T-helper 2 cell treated with Interferon-gamma antibody and Interleukin-4, amounts not matched to agents 5 μg/mL and 100 μg/mL, for 36 hours (primary cell): Measurements from ENCODE around the gene OBSCN.

ENCODE experiments used
- DNase-seq: peaks from one replicate; pipeline ENCODE4 v3.0.0; 2021; ENCODE audit warnings: low spot score
- H3K27ac Mint-ChIP-seq: one replicate; pipeline ENCODE4 v1.8.0; 2021; ENCODE audit warnings: mild to moderate bottlenecking, mixed read lengths
- H3K27me3 Mint-ChIP-seq: one replicate; pipeline ENCODE4 v1.8.0; 2021; ENCODE audit warnings: low read depth, mixed read lengths
- H3K36me3 Mint-ChIP-seq: one replicate; pipeline ENCODE4 v1.8.0; 2021; ENCODE audit warnings: low read depth, mixed read lengths
- H3K4me1 Mint-ChIP-seq: one replicate; pipeline ENCODE4 v1.8.0; 2021; ENCODE audit warnings: low read depth, mixed read lengths
- H3K4me3 Mint-ChIP-seq: one replicate; pipeline ENCODE4 v1.8.0; 2022; ENCODE audit warnings: mild to moderate bottlenecking, moderate library complexity, mixed read lengths
- H3K9me3 Mint-ChIP-seq: one replicate; pipeline ENCODE4 v1.8.0; 2021; ENCODE audit warnings: mixed read lengths

OBSCN gene

DNA sequence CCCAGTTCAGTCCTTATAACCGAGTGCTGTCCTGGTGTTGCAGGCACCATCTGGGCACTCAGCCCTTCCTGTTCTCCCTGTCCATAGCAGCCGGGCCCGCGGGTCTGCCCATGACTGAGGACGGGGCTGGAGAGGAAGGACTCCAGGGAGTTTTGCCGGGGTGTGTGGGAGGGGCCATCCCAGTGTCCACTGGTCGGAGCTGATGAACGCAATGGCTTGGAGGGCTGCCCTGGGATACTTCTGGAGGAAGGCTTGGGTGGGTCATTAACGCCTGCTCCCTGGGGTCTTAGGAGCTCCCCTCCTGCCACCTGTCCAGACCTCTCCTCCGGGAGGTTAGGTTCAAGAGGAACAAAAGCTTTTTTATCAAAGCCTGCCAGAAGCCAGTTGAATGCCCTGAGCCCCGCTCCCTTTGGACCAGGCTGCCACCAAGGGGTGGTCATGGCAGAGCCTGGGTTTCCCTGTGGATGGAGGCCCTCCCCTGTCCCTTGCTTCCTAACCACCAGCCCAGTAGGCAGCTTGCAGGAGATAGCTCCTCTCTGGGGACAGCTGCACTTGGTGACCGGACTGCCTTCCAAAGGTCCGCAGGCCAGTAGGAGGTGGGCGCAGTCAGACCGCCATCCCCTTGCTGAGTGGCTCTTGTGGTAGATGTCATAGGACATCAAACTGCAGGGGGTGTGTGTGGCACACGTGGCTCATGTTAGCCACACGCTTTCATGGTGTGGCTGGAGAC, 137.5 kb downstream of the OBSCN start:
- Mint-ChIP-seq H3K27me3 (no peaks in the 10 kb centered on the region), H3K4me3 (no peak overlapping the region), H3K27ac (no peak overlapping the region), H3K9me3 (peaks cover 10% of the 10 kb centered on the region), H3K36me3 (peaks cover 2% of the 10 kb centered on the region), H3K4me1 (no peaks in the 10 kb centered on the region)
- no peak for DNase-seq

DNA sequence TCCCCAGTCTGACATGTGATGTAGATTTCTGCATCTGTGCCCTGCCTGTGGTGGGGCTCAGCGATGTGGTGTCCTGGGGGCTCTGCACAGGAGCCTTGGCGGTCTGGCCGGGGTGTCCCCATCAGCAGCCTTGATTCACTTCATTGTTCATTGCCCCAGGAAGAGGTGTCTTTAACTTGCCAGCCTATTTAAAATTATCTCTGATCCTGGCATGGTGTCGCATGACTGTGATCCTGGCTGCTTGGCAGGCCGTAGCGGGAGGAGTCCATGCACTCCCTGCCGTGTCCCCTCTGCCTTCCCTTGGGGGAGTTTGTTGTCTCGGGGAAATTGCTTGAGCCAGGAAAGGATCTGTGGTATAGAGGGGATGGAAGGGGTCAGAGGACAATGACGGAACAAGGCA, 138.9 kb downstream of the OBSCN start:
- Mint-ChIP-seq H3K27ac (no peak overlapping the region), H3K9me3 (peaks cover 10% of the 10 kb centered on the region), H3K4me1 (no peaks in the 10 kb centered on the region), H3K36me3 (peaks cover 2% of the 10 kb centered on the region), H3K4me3 (no peak overlapping the region), H3K27me3 (no peaks in the 10 kb centered on the region)
- DNase-seq = no peak

DNA sequence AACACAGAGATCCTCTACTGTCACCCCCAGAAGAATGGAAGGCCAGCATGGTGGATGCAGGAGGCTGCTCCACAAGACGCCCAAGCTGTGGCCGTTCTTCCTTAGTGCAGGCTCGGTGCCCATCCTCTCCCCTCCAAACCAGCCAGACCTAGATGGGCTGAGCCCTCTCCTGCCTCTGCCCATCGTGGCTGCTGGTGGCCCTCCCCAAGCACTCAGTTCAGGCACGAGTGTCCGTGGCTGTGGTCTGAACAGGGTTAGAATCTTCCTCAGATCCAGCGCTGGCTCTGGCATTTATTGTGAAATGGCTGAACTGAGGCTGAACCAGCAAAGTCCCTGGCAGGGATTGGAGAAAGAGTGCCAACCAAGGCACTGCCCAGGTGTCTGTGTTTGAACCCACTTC, 139.3 kb downstream of the OBSCN start:
- H3K9me3 Mint-ChIP-seq = peaks cover 10% of the 10 kb centered on the region
- no peak overlapping the region for H3K27ac Mint-ChIP-seq
- no peaks in the 10 kb centered on the region for H3K27me3 Mint-ChIP-seq
- no peaks in the 10 kb centered on the region for H3K4me1 Mint-ChIP-seq
- H3K4me3 Mint-ChIP-seq = no peak overlapping the region
- H3K36me3 Mint-ChIP-seq = peaks cover 2% of the 10 kb centered on the region
- no peak for DNase-seq

DNA sequence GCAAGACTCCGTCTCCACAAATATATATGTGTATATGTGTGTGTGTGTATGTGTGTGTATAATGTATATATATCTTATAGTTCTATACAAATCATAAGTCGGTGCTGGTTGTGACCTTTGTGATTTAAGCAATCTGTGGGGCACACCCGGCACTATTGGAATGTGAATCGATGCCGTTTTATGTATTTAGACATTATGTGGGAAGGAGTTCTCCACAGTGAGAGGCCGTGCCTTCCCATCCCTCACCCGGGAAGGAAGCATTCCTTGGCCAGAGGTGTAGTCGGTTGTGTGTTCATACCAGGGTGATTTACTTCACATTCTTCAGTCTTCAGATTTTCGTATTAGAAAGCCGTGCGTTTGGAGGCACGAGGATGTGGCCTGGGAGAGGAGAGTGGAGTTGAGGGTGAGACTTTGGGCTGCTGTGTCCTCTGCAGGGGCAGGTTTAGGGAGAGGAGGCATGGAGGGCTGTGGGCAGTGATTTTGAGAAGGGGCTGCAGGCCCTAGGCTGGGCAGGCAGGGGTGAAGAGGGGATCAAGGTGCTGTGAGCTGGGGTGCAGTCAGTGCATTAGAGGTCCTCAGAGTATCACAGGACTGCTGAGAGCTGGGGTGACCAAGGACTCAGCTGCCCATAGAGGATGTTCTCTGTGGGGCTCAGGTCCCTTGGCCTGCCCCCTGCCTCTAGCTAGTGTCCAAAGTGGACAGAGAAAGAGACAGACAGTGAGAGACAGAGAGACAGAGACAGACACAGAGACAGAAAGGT, 141.0 kb downstream of the OBSCN start:
- Mint-ChIP-seq H3K27me3 (no peaks in the 10 kb centered on the region), H3K9me3 (peaks cover 6% of the 10 kb centered on the region), H3K27ac (peak overlapping the region; percentile 3), H3K4me3 (no peak overlapping the region), H3K4me1 (no peaks in the 10 kb centered on the region), H3K36me3 (no peaks in the 10 kb centered on the region)
- no peak for DNase-seq

DNA sequence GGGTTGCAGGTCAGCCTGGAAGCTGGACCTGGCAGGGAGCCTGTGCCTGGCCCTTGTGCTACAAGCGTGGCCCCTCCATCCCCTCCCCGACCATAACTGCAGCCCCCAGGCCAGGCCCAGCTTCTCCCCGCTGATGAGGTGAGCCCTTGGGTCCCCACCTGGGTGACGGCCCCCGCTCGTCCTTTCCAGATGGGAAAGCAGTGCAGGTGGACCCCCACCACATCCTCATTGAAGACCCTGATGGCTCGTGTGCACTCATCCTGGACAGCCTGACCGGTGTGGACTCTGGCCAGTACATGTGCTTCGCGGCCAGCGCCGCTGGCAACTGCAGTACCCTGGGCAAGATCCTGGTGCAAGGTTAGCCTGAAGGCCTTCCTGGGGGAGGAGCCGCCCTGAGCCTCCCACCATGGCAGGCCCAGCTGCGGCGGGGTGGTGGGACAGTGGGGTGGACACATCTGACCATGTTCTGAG, 141.9 kb downstream of the OBSCN start:
- no peak for DNase-seq
- Mint-ChIP-seq H3K36me3 (no peaks in the 10 kb centered on the region), H3K27me3 (no peaks in the 10 kb centered on the region), H3K4me3 (no peak overlapping the region), H3K4me1 (no peaks in the 10 kb centered on the region), H3K9me3 (no peaks in the 10 kb centered on the region), H3K27ac (no peak overlapping the region)

DNA sequence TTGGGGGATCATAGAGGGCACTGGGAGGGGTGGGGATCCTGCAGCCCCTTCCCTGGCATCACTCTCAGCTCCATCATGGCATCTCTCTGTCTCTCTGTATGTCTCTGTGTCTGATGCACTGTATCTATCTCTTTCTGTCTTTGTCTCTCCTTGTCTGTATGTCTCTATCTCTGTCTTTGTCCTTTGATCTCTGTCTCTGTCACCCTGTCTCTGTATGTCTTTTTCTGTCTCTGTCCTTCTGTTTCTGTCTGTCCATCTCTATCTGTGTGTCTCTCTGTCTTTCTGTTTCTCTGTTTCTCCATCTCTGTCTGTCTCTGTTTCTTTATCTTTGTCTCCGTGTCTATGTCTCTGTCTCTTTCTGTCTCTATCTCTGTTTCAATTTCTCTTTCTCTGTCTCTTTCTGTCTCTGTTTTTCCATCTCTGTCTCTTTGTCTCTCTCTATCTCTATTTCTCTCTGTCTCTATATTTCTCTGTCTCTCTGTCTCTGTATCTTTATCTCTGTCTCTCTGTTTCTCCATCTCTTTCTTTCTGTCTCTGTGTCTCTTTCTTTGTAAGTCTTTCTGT, 142.4 kb downstream of the OBSCN start:
- Mint-ChIP-seq H3K4me3 (no peak overlapping the region), H3K4me1 (no peaks in the 10 kb centered on the region), H3K9me3 (no peaks in the 10 kb centered on the region), H3K27ac (no peak overlapping the region), H3K27me3 (no peaks in the 10 kb centered on the region), H3K36me3 (no peaks in the 10 kb centered on the region)
- DNase-seq = no peak

DNA sequence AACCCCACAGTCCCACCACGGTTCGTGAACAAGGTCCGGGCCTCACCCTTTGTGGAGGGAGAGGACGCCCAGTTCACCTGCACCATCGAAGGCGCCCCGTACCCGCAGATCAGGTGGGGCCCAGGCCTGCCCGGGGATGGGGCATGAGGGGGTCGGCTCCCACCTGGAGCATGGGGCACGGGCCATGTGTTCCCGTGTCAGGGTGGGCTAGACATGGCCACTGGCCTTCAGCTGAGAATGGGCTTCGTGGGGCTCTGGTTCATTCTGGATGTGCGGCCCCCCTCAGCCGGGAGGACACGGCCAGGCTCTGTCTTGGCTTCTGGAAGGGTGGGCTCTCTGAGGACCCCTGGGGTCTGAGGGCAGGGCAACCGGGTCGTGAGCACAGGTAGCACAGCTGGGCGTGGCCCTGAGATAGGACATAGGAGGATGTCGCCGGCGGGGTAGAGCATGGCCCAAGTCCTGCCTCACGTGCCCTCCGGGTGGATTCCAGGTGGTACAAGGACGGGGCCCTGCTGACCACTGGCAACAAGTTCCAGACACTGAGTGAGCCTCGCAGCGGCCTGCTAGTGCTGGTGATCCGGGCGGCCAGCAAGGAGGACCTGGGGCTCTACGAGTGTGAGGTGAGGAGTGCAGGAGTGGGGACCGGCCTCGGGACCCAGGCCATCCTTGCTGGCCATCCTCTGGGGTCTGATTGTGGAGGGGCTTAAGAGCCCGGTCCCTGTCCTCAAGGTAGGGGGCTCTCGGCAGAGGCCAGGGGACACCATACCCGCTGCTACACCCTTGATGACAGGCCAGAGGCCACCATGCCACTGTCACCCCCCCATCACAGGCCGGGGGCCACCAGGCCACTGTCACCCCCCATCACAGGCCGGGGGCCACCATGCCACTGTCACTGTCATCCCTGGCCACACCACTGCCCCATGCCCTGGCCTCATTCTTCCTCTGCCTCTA, 143.3 kb downstream of the OBSCN start:
- Mint-ChIP-seq H3K36me3 (no peaks in the 10 kb centered on the region), H3K27ac (no peak overlapping the region), H3K9me3 (no peaks in the 10 kb centered on the region), H3K27me3 (no peaks in the 10 kb centered on the region), H3K4me1 (no peaks in the 10 kb centered on the region), H3K4me3 (no peak overlapping the region)
- no peak for DNase-seq

DNA sequence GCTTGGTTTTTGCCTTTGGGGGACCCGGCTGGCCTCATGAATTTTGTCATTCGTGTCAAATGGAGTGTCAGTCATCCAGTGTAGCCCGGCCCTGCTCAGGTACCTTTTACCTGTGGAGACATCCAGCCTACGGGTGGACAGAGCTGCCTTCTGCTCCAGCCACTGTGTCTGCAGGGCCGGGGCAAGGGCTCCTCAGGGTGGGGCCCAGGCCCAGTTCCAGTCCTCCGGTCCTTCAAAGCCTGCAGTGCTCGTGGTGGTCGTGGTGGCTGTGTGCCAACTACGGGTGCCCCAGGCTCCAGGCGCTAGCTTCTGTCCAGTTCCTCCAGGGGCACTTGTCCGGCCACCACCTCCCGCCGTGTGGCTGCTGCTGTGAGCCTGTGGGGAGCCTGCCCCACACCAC, 144.0 kb downstream of the OBSCN start:
- no peak for DNase-seq
- H3K36me3 Mint-ChIP-seq = no peaks in the 10 kb centered on the region
- H3K27ac Mint-ChIP-seq = no peak overlapping the region
- H3K9me3 Mint-ChIP-seq = no peaks in the 10 kb centered on the region
- no peak overlapping the region for H3K4me3 Mint-ChIP-seq
- no peaks in the 10 kb centered on the region for H3K27me3 Mint-ChIP-seq
- H3K4me1 Mint-ChIP-seq = no peaks in the 10 kb centered on the region

DNA sequence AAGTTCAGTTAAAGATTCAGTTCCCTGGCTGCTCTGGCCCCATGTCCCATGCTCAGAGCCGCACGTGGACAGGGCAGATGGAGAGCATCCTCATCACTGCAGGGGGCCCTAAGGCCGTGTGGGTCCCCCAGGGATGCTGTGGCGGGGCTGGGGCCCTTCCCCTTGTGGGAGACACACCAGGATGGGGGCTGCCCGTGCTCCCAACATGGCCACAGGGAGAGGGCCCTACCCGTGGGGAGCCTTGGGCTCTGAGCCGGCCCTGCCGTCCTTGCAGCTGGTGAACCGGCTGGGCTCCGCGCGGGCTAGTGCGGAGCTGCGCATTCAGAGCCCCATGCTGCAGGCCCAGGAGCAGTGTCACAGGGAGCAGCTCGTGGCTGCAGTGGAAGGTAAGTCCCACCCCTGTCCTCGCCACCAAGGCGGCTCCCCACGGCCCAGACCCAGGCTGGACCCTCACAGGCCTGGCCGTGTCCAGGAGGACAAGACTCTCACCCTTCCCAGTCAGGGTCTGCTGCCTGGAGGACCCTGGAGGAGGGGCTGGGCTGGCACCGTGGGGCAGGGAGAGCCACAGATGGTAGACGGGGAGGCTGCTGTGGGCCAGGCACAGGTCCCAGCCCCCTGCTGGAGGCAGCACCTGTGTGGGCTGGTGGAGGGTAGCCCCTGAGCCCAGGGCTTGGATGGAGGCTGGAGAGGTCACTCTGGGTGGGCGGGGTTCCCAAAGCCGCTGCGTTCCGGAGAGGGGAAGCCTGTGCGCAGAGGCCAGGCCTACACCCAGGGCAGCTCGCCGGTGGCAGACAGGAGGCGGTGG, 145.0 kb downstream of the OBSCN start:
- H3K9me3 Mint-ChIP-seq = no peaks in the 10 kb centered on the region
- H3K36me3 Mint-ChIP-seq = no peaks in the 10 kb centered on the region
- DNase-seq = no peak
- no peak overlapping the region for H3K27ac Mint-ChIP-seq
- no peaks in the 10 kb centered on the region for H3K4me1 Mint-ChIP-seq
- H3K27me3 Mint-ChIP-seq = no peaks in the 10 kb centered on the region
- H3K4me3 Mint-ChIP-seq = no peak overlapping the region

DNA sequence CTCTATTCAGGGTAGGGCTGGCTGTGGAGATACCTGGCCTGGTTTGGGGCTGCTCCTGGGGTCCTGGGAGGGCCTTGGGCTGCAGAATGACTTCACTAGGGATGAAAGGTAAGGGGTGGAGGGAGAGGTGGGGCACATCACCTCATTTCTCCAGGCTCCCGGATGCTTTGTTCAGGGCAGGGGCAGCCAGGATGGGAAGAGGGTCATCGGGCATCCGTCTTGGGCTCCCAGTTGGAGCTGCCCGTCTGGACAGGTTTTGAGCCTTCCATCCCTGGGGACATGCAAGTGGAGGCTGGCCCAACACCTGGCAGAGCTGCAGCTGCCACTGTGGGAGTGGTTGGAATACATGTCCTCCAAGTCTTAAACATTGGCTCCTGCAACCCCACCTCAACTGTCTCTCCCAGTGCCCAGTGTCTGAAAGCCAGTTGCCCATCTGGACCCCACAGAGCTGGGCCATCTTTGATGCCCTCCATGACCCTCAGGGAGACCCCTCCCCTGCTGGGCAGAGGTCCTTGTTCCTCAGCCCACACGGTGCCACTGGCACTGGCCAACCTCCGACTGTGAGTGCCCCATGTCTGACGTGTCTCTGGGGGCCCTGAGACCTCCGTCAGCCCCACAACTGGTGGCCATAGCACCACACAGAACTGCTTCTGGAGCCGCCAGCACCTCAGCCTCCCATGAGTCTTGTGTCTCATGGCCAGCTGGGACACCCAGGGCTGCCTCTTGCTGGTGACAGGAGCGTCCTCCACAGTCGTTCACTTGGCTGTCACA, 145.9 kb downstream of the OBSCN start:
- no peaks in the 10 kb centered on the region for H3K36me3 Mint-ChIP-seq
- no peaks in the 10 kb centered on the region for H3K4me1 Mint-ChIP-seq
- no peak overlapping the region for H3K4me3 Mint-ChIP-seq
- DNase-seq = no peak
- H3K9me3 Mint-ChIP-seq = no peaks in the 10 kb centered on the region
- no peaks in the 10 kb centered on the region for H3K27me3 Mint-ChIP-seq
- H3K27ac Mint-ChIP-seq = no peak overlapping the region

DNA sequence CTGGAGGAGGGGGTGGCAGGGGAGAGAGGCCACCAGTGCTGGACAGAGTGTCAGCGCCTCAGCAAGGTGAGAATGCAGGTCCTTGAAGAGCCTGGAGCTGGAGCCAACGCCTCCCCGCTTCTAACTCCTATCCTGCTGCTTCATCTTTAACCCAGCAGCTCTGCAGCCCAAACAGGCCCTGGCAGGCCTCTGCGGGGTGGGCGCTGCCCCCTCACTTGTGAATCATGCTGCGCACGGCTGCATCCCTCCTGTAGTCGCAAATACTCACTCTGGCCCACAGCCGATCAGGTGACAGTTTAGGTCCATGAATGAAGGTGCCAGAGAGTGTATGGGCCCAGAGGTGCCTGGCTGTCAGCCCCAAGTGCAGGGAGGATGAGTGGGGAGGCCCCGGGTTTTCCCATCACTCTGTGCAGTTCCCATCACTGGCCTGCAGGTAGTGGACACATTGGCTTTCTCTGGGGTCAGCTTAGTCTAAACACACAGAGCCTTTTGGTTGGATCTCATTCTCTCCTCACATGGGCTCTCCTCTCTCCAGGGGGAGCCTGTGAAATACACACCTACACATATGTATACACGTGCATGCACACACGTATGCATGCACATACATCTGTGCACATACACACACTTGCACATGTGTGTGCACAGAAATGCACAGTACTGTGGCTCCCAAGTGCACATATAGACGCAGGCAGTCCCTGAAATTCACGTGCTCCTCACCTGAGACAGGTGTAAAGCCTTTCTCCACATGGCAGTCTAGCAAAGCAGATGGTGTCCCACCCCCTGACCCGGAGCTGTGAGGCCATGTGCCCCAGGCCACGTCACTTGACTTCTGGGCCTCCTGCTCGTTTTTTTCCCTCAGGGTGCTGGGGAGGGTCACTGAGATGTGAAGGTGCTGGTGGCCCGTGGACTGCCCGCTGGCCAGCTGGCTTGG, 146.8 kb downstream of the OBSCN start:
- no peak overlapping the region for H3K27ac Mint-ChIP-seq
- H3K4me3 Mint-ChIP-seq = no peak overlapping the region
- no peaks in the 10 kb centered on the region for H3K4me1 Mint-ChIP-seq
- H3K9me3 Mint-ChIP-seq = no peaks in the 10 kb centered on the region
- H3K27me3 Mint-ChIP-seq = no peaks in the 10 kb centered on the region
- DNase-seq = no peak
- H3K36me3 Mint-ChIP-seq = no peaks in the 10 kb centered on the region
